ENCODE measurements around the gene LHX4.

DNA sequence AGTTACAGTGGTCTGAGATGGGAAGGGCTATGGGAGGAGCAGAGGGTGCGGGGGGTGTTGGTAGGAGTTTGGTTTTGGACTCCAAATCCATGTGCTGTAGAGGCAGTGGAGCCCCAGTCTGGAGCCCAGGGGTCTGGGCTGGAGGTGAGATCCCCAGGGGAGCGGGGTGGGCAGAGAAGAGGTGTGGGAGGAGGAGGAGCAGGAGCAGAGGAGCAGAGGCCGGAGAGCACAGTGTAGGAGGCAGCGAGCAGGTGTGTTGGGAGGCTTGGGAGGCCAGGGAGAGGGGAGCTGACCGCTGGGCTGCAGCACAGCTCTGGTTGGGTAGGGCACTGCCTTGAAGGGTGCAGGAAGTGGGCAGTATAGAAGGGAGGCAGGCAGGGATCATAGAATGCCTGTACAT lies 28.9 kb downstream of the LHX4 start:
- TF ChIP-seq RARB (CRISPR knock-in tag; IDR thresholded peaks at IDR 0.05) = no peak
- TF ChIP-seq ARNTL (CRISPR knock-in tag; IDR thresholded peaks at IDR 0.05; ENCODE audit: borderline replicate concordance, low read depth) = no peak
- no peak for TF ChIP-seq CREB5 (CRISPR knock-in tag; IDR thresholded peaks at IDR 0.05; ENCODE audit: low read depth)
- TF ChIP-seq ZC3H10 (CRISPR knock-in tag; IDR thresholded peaks at IDR 0.05) = no peak
- TF ChIP-seq CSDC2 (CRISPR knock-in tag; IDR thresholded peaks at IDR 0.05) = no peak
- TF ChIP-seq ZNF8 (CRISPR knock-in tag; IDR thresholded peaks at IDR 0.05) = no peak
- no peak for TF ChIP-seq PATZ1 (CRISPR knock-in tag; IDR thresholded peaks at IDR 0.05; ENCODE audit: borderline replicate concordance)
- TF ChIP-seq BACH2 (CRISPR knock-in tag; IDR thresholded peaks at IDR 0.05; ENCODE audit: borderline replicate concordance) = no peak
- TF ChIP-seq, protein P1, sequence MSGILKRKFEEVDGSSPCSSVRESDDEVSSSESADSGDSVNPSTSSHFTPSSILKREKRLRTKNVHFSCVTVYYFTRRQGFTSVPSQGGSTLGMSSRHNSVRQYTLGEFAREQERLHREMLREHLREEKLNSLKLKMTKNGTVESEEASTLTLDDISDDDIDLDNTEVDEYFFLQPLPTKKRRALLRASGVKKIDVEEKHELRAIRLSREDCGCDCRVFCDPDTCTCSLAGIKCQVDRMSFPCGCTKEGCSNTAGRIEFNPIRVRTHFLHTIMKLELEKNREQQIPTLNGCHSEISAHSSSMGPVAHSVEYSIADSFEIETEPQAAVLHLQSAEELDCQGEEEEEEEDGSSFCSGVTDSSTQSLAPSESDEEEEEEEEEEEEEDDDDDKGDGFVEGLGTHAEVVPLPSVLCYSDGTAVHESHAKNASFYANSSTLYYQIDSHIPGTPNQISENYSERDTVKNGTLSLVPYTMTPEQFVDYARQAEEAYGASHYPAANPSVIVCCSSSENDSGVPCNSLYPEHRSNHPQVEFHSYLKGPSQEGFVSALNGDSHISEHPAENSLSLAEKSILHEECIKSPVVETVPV (CRISPR knock-in tag; IDR thresholded peaks at IDR 0.05) = no peak
- no peak for TF ChIP-seq ZNF565 (CRISPR knock-in tag; conservative IDR thresholded peaks at IDR 0.05; ENCODE audit: low read depth)
- TF ChIP-seq ZFP30 (CRISPR knock-in tag; IDR thresholded peaks at IDR 0.05) = no peak
- no peak for TF ChIP-seq PPARA (CRISPR knock-in tag; IDR thresholded peaks at IDR 0.05; ENCODE audit: borderline replicate concordance)
- TF ChIP-seq, protein P2, sequence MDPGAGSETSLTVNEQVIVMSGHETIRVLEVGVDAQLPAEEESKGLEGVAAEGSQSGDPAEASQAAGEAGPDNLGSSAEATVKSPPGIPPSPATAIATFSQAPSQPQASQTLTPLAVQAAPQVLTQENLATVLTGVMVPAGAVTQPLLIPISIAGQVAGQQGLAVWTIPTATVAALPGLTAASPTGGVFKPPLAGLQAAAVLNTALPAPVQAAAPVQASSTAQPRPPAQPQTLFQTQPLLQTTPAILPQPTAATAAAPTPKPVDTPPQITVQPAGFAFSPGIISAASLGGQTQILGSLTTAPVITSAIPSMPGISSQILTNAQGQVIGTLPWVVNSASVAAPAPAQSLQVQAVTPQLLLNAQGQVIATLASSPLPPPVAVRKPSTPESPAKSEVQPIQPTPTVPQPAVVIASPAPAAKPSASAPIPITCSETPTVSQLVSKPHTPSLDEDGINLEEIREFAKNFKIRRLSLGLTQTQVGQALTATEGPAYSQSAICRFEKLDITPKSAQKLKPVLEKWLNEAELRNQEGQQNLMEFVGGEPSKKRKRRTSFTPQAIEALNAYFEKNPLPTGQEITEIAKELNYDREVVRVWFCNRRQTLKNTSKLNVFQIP (CRISPR knock-in tag; IDR thresholded peaks at IDR 0.05; ENCODE audit: borderline replicate concordance, low read depth) = no peak
